Middle frontal gyrus (tissue), 1 donor: ENCODE results near the gene CSNK2A3.

Experiments
- DNase-seq: peaks from one replicate; pipeline ENCODE4 v3.0.0-alpha.2; 2015; ENCODE audit warnings: low spot score; ENCODE audit errors: extremely low spot score

CSNK2A3 gene

GRCh38 chr11:11338304-11338703, 14.7 kb downstream of the CSNK2A3 start:
- no peak for DNase-seq

GRCh38 chr11:11336664-11337063, 16.4 kb downstream of the CSNK2A3 start:
- DNase-seq = no peak

GRCh38 chr11:11335043-11335442, 18.0 kb downstream of the CSNK2A3 start:
- no peak for DNase-seq

DNA sequence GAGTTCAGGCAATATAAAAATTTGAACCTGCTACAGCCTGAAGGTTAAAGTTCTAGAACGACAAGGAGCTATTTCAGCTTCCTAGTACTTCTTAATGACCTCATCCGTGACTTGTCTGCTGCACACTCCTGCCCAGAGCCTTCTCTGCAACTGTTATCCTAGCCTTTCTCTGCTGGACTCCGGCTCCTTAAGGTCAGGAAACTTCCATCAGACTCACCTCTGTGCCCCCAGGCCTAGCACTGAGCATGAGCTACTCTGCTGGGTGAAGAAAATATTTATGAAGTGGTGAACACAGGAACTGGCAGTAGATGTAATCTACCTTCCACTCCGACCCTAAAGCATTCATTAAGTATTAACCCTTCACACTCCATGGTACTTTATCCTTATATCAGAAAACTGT, 18.4 kb downstream of the CSNK2A3 start:
- DNase-seq = no peak

GRCh38 chr11:11332141-11332710, 20.8 kb downstream of the CSNK2A3 start:
- DNase-seq = no peak

- DNase-seq = no peak
These were observed 23.8 kb downstream of the CSNK2A3 start for GRCh38 chr11:11329062-11329806.

DNA sequence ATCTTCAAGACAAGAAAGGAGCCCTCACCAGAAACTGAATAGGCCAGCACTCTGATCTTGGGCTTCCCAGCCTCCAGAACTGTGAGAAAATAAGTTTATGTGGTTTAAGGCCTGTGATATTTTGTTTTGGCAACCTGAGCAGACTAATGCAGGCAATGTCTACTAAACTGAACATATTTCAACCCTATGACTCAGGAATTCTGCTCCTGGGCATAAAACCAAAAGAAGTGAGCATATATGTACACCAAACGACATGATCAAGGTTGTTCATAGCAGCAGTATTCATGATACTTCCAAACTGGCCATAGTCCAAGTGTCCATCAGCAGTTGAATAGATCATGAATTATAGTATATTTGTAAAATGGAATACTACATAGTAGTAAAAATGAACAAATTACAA, 29.0 kb downstream of the CSNK2A3 start:
- no peak for DNase-seq

DNA sequence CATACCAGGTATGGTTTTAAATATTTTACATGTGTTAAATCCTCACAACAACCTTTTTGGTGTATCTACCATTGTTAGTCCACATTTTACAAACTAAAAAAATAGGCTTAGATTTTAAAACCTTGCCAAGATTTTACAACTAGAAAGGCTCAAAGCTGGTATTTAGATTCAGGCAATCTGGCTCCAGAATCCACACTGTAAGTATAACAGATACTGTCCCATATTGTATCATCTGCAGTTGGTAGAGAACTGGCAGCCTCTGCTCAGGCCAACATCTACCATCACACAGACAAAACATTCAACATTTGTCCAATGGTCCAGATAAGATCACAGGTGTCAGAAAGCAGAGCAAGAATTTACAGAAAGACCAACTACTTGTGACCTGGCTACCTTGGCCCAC, 30.9 kb downstream of the CSNK2A3 start:
- no peak for DNase-seq

DNA sequence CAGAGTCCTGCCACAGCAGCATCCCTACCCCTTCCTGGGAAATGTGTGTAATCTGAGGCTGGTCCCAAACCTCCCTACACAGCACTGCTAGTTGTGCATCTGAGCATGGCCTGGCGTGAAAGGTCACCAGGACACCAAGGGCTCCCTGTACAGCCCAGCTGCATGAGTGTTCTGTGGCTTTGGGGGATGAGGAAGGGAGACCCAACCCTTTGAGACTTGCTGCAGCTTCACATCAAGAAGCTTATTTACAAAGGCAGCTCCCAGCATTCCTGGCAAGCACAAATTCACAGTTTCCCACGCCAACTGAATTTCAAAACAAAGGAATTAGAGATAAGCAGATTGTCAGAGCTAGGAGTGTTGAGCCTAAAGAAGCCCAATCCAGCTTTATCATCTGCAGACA, 32.2 kb downstream of the CSNK2A3 start:
- no peak for DNase-seq

- DNase-seq = no peak
These were observed 34.1 kb downstream of the CSNK2A3 start for GRCh38 chr11:11318961-11319360.

- DNase-seq = no peak
These were observed 34.6 kb downstream of the CSNK2A3 start for GRCh38 chr11:11318461-11318860.

DNA sequence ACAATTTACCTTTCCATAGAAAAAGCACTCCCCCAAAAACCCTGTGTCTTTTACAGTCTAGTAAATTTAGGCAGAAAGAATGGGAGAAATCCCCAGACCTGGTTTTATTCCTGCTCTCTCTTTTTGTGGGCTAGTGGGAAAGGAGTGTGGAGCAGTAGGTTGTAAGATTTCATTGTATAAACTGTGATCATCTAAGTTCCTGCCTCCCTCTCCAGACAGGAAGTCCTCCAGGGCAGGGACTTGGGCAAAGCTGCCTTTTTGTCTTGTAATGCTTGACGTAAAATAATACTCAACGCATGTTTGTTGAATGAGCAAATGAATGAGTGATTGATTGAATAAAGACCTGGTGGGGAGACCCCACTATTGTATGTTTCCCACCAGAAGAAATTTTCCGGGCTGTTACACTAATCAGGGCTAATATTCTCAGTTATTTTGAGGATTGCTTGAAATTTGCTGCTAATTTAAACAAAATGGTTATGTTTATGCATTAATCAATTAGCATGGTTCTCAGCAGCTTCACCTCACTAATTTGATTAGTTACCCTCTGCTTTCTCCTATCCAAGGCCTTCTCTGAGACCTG, 36.3 kb downstream of the CSNK2A3 start:
- DNase-seq = no peak

GRCh38 chr11:11313902-11314692, 39.0 kb downstream of the CSNK2A3 start:
- no peak for DNase-seq

DNA sequence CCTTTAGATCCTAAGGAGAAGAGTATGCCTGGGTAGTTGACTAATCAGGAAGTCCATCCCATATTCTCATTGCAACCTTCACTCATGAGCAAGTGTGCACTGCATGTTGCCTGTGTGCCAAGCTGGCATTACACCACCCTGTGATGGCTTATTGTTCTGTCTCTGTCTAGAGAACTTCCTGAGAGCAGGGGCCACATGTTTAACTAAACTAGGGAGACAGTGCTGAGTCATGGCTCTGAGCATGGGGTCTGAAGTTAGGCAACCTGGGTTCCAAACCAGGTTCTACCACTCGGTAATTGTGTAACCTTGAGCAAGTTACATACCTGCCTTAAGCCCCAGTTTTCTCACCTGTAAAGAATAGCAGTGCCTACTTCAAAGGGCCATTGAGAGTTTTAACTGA, 39.6 kb downstream of the CSNK2A3 start:
- no peak for DNase-seq

GRCh38 chr11:11312738-11313137, 40.3 kb downstream of the CSNK2A3 start:
- no peak for DNase-seq

GRCh38 chr11:11311169-11311568, 41.9 kb downstream of the CSNK2A3 start:
- no peak for DNase-seq

GRCh38 chr11:11309906-11310305, 43.1 kb downstream of the CSNK2A3 start:
- DNase-seq = no peak

DNA sequence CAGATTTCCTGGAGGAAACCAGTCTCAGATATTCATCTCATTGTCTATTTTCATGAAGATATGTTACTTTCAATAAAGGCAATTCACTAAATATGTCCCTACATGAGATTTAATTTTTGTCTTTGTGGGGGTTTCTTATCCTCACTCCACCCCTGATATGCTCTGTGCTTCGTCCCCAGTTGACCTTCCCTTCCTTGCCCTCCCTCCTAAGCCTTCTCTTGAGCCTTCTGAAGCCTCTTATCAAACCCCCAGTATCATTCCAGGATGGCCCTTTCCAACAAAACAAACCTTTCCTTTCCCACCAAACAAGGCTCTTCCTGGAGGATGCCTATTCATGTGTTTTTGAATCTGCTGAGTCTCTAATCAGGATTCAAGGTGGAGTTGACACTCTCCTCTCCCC, 44.8 kb downstream of the CSNK2A3 start:
- DNase-seq = no peak

DNA sequence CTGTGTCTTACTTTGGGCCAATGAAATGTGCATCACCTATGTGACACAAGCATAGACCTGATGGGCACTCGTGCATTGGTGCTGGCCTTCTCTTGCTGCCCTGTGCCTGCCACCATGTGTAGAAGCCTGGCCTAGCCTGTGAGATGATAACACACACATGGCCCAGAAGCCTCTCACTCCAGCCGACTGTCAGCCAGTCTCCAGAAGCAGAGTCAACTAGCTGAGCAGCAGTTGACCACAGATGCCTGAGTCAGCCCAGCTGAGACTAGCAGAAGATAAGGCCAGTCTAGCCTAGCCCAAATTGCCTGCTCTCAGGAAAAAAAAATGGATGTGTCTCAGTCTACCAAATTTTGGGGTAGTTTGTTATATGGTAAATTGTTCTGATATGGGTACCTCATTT, 46.2 kb downstream of the CSNK2A3 start:
- DNase-seq = no peak

- no peak for DNase-seq
These were observed 48.5 kb downstream of the CSNK2A3 start for GRCh38 chr11:11304550-11304949.

DNA sequence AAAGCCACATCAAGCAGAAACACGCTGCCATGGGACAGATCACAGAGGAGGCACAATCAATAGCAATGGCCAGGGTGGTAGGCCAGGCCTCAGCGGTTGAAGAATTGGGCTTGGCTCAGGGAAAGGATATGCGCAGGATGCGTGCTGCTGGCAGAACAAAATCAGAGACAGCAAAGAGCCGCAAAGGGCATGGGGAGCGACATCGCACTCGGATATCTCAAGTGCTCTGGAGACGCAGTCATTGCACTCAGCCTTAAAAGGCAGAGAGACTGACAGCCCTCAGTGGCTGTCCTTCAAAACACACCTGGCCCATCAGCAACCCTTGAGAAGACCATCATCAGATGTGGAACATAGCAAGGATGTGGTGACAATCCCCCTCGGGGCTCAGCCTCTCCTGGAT, 50.5 kb downstream of the CSNK2A3 start:
- no peak for DNase-seq
